HG03439 (cell line): ENCODE results near the gene USP53.
A peak's percentile ranks its signal among the peaks of the same experiment; 100 is the strongest.
"Not testable (repeated sequence)": the region's sequence is repeated elsewhere in the genome, so short reads cannot be mapped to it uniquely, and the experiment has no call there.

Experiments
- ATAC-seq: cut with Tn5 transposase; IDR thresholded peaks from one replicate; pipeline ENCODE4 v1.9.1; 2021; ENCODE audit warnings: mild to moderate bottlenecking, moderate library complexity; ENCODE audit not compliant: unreplicated experiment

The USP53 gene

DNA sequence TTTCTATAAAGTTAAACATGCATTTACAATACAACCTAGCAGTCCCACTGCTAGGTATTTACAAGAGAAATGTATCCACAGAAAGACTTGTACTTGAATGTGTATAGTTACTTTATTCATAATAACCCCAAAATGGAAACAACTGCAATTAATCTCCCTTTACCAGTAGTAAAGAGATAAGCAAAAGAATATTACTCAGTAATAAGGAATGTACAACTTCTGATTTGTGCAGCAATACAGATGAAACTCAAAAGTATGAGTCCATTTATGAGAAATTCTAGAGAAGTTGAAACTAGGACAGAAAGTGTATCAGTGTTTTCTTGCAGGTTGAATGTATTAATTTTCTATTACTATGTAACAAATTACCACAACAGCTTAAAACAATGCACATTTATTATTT is 15.2 kb downstream of the USP53 start:
- ATAC-seq: no peak

DNA sequence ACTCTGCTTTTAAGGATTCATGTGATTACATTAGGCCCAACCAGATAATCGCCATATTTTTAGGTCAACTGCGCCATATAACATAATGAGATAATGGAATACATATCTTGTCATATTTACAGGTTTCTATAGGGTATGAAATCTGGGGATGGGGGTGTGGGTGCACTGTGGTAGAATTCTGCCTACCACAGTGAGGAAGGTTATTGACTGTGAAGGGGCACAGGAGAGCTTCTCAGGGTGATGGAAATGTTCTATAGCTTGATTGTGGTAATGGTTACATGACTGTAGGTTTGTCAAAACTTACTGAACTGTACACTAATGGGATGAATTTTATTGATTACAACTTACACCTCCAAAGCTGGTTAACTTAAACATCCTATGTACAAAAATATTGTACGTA is 15.9 kb downstream of the USP53 start:
- no peak for ATAC-seq

DNA sequence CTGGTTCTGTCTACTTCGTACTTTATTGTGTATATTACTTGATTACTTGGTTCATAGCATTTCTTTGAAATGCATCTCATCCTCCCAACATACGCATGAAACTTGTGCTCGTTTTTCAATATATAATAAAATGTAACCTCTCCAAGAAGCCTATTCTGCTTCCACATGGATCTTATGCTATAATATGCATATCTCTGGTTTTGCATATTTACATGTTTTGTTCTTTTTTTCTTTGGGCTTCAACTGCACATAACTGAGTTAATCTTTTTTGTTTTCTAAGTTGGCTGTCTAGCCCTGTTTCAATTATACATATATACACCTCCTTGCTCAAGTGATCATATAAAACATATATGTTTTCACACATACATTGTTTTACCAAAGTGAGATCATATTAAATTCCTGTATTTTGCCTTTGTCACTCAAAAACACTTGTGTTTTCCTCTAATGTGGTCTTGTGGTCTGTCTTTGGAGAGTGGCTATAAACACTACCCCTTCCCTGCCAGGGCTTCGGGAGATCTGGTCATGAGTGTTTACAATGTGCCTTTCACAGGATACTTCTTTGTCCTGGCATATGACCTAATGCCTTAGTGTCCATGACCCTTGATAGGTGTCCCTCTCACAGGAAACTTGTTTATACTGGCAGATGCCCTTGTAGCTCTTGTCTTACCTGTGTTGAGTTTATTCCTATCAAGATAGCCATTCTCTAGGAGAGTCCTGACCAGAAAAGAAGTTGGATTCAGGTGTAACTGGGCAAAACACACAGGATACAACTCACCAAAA is 17.6 kb downstream of the USP53 start:
- no peak for ATAC-seq

DNA sequence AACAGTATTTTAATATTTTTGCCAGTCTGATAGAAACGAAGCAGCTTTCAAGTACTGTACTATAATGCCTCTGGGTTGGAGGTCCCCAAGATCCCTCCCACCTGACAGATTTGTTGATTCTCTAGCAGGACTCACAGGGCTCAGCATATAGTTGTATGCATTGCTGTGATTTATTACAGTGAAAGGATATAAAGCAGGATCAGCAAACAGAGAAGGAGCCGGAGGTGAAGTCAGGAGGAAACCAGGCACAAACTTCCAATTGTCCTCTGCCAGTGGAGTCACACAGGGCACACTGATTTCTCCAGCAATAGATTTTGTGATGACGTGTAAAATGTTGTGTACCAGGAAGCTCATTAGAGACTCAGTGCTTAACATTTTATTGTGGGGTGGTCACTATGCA is 19.0 kb downstream of the USP53 start:
- no peak for ATAC-seq

DNA sequence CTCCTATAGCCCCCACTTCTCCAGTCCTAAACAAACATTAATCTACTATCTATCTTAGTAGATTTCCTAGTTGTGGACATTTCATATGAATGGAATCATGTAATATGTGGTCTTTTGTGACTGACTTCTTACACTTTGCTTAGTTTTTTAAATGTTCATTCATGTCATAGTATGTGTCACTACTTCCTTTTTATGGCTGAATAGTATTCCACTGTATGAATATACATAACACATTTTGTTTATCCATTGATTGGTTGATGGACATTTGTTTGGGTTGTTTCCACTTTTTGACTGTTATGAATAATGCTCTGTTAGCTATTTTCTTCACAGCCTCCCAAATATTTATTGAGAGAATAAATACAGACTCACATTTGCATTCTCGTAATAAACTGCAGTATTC is 19.8 kb downstream of the USP53 start:
- no peak for ATAC-seq

DNA sequence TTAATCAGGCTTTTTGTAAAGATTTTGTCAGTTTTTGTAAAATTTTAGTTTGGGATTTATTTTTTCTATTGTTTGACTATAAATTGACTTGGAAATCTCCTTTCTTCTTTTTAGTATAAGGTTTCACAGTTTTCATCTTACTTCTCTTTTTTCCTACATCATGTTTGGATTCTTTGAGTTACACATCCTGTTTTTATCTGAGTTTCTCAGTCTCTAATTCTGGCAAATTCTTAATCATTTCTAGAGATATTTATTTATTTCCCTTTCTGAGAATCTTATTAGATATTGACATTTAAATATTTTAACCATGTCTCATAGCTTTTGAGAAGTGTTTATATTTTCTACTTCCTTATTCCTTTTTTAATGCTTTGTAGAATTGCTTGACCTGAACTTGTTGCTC is 20.7 kb downstream of the USP53 start:
- no peak for ATAC-seq

DNA sequence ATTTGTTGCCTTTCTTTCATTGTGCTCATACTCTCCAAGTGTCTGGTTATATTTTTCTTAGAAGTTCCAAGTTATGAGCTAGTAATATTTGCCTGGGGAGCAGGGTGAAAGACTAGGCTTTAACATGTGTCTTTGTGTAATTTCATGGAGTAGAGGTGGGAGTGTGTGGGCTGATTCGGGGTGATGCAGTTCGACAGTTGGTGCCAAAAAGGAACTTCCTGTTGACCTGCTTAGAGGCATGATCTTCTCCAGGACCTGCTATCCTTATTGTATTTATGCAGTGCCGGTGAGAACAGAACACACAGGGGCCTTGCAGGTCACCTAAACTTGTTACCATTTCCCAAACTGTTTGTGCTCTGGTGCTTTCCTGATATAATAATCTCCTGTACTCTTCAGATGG is 21.2 kb downstream of the USP53 start:
- no peak for ATAC-seq

DNA sequence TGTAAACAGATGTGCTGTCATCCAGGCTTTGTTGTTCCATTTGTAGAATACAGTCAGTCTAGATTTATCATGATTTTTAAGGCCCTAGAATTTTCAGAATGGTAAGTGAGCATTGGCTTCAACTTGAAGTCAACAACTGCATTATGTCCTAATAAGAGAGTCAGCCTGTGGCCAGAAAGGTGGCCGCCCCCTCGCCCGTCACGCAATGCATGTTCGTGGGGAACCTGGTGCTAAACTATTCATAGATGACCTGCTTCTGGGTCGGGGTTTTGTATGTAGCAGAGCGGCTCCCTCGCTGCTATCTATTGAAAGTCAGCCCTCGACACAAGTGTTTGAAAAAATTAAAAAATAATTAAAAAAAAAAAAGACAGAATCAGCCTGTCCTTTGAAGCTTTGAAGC is 24.7 kb downstream of the USP53 start:
- no peak for ATAC-seq

DNA sequence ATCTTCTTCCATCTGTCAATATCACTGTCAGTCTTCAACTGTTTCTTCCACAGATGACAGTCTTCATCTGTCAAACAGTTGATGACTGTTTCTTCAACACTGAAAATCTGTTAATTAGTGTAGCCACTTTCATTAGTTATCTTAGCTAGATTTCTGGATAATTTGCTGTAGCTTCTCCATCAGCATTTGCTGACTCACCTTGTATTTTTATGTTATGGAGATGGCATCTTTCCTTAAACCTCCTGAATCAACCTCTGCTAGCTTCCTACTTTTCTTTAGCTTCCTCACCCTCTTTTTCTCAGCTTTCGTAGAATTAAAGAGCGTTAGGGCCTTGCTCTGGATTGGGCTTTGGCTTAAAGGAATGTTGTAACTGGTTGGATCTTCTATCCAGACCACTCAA is 25.1 kb downstream of the USP53 start:
- ATAC-seq: no peak

DNA sequence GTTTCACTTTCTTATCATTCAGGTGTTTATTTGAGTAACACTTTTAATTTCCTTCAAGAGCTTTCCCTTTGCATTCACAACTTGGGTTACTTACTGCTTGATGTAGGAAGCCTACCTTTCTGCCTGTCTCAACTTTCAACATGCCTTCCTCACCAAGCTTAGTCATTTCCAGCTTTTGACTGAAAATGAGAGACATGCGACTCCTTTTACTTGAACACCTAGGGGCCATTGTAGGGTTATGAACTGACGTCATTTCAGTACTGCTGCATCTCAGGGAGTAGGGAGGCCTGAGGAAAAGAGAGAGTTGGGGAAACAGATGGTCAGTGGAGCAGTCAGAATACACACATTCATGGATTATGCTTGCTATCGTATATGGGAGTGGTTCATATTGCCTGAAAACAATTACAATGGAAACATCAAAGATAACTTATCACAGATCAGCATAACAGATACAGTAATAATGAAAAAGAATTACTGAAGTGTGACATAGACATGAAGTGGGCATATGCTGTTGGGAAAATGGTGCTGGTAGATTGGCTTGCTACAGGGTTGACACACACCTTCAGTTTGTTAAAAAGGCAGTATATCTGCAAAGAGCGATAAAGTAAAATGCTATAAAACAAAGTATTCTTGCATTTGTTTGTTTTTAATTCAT is 25.7 kb downstream of the USP53 start:
- peak; percentile 99 for ATAC-seq

DNA sequence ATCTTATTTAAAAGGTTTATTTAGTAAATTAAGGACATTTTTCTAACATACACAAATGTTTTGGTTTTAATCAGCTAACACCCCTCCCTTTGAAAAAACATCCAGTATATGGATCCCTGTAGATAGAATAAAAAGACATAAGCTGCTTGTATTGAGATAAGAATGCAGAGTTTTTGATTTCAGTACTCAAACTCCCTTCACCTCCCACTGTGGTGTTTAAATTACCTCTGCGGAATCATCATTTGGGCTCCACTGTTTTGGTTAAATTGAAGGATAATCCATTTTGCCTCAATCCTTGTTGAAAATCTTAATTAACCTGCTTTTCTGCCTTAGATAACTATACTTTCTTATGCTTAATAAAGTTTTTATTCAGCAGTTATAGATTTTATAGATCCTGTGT is 27.6 kb downstream of the USP53 start:
- ATAC-seq: no peak

DNA sequence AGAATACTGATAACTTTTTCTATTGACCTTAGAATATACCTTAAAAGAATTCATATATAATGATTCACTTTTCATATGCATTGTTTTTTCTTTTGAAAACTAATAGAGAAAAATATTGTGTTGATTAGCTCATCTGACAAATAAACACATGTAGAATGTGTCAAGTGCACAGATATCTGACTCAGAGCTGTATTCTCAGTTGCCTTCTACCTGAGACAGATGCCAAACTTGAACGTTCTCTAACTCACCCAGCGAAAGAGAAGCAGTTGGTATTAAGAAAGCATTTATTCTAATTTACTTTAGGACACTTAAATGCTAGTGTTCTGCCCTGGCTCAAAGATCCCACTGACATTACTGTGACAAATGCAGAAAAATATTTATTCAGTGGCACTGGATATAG is 28.1 kb downstream of the USP53 start:
- ATAC-seq: no peak

DNA sequence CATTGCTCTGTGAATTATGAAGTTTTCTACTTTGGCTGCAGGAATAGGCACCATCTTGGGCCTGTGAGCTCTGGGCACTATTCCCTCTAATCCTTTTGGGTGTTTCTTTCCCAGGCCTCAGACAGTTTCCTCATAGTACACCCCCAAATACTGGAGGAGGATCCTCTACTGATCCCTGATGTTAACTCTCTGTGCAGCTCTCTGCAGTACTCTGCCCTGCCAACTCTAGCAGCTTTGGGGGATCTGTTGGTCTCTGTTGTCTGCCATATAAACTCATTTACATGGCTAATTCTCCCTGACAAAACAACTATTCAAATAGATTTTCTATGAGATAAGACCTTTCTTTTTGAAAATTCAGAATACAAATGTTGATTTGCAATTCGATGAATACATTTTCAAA is 29.9 kb downstream of the USP53 start:
- ATAC-seq: no peak

DNA sequence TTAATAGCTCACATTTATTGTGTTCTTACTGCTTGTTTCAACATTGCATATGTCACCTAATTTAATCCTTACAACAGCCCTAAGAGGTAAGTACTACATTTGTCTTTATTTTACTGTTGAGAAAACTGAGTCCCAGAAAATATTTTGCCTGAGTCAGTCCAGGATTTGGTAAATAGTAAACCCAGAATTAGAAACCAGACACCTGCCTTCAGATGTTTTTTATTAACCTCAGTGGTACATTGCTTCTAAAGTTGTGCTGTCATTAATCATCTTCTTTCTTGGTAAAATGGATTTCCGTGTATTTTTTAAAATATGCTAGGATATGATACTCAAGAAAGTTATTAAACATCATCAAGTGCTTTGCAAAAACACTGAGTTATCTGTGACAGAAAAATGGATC is 31.4 kb downstream of the USP53 start:
- ATAC-seq: no peak

DNA sequence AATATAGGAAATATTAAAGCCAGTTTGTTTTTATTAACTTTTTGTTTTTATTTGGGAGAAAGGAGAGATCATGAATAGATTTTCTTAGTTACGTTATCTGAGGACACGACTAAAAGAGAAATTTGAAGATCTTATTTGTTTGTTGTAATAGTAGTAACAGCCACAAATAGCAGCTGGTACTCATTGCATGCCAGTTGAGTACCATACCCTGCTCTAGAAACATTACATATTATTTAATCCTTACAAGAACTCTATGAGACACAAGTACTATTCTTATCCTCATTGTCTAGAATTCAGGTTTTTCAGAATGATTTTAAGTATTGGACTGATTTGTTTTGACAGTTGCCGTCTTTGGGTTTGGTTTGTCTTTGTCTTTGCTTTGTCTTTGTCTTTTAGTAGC is 31.8 kb downstream of the USP53 start:
- no peak for ATAC-seq

DNA sequence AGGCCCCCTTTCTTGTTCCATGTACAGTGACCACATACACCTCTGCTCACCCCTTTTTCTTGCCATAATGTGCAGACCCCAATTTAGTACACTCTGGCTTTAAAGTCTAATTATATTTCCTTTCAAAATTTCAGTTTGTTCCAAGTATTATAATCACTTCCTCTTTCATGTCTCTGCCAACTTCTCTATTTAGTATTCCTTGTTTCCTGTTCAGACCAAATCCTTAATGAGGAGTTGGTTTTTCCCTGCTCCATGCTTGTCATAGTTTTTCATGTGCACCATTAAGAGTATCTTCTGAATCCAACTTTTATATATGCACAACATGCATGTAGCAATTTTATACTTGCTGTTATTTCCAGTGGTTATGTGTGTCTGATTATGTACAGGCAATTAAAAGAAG is 32.3 kb downstream of the USP53 start:
- ATAC-seq: no peak

DNA sequence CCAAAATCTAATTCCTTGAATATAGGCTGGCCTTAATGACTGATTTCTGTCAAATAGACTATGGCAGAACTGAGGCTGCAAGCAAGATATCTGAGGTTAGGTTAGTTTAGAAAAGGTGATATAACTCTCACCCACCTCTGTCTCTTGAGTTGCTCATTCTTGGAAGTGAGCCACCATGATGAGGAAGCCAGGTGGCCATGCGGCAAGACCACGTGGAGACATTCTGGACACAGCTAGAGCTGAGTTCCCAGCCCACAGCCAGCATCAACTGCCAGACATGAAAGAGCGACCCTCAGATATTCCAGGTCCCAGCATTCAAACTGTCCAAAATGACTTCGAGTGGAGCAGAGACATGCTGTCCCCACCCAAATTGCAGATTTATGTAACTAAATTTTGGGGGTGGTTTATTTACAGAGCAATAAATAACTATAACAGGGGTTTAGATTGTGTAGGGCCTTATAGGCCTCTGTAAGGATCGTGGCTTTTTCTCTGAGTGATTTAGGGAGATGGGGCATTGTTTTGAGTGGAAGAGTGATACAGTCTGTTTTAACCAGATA is 33.7 kb downstream of the USP53 start:
- no peak for ATAC-seq

DNA sequence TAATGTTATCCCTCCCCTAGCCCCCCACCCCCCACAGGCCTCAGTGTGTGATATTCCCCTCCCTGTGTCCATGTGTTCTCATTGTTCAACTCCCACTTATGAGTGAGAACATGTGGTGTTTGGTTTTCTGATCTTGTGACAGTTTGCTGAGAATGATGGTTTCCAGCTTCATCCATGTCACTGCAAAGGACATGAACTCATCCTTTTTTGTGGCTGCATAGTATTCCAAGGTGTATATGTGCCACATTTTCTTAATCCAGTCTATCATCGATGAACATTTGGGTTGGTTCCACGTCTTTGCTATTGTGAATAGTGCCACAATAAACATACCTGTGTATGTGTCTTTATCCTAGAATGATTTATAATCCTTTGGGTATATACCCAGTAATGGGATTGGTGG is 38.5 kb downstream of the USP53 start:
- ATAC-seq: not testable (repeated sequence)

DNA sequence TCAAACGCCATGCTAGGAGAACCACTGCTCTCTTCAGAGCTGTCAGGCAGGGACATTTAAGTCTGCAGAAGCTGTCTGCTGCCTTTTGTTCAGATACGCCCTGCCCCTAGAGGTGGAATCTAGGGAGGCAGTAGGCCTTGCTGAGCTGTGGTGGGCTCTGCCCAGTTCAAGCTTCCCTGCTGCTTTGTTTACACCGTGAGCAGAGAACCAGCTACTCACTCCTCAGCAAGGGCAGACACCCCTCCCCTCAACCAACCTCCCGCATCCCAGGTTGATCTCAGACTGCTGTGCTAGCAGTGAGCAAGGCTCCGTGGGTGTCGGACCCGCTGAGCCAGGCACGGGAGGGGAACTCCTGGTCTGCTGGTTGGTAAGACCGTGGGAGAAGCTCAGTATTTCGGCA is 42.7 kb downstream of the USP53 start:
- not testable (repeated sequence) for ATAC-seq

DNA sequence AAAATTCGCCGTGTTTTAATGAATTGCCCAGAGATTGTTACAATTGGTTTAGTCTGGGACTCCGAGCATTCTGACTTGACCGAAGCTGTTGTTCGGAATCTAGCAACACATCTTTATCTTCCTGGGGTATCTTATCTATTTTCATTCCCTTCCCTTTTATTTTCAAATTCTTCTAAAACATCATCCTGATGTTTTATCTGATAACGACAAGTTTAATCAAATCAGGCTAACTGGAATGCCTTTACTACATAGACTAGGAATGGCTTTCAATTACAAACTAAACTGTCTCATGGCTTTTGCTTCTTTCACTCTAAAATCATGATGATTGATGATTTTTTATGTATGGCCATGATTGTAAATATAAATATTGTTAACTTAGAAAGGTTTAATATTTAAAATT is 48.0 kb downstream of the USP53 start:
- ATAC-seq: no peak

DNA sequence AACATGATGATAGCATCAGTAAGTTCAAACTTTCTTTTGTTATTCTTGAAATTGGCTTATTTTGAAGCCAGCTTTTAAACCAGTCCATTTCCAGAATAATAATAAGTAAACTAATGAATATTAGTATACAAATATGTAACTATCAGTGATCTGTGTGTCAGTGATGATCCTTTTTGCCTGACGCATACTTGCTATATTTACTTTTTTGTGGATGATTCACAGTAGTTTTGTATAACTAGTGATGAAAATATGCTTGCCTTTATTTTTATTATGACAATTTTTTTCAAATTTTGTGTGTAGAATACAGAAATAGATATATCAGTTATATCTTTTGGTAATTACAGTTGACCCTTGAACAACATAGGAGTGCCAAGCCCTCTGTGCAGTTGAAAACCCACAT is 49.5 kb downstream of the USP53 start:
- ATAC-seq: no peak

DNA sequence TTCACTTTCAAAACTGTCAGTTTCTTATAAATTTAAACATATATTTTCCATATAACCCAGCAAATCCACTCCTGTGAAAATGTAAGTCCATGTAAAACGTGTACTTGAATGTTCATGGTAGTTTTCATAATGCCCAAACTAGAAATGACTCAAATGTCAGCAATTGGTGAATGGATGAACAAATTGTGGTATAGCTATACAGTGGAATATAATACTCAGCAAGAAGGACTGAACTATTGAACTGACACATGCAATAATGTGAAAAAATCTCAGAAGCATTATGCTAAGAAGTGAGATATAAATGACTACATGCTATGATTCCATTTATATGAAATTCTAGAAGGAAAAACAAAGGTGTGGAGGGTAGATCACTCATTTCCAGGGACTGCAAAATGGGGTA is 52.2 kb downstream of the USP53 start:
- ATAC-seq: no peak

DNA sequence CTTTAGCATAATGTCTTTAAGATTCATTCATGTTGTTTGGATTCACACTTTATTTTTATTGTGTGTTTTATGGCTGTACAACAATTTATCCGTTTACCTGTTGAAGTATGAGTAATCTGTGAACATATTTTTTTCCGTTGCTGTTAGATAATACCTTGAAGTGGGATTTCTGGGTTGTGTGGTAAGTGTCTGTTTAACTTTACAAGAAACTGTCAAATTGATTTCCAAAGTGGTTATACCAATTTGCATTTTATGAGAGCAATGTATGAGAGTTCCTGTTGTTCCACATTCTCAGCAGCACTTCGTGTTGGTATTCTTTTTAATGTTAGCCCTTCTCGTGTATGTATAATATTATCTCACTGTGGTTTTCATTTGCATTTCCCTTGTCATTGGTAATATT is 53.6 kb downstream of the USP53 start:
- ATAC-seq: no peak
